ENCODE data around the gene VGLL4.

VGLL4 gene

GRCh38 chr3:11558411-11558903 lies 85.3 kb downstream of the VGLL4 start:
- no peak for TF ChIP-seq ZNF274 (IDR thresholded peaks at IDR 0.05; ENCODE audit: low read depth, low read length)
- no peak overlapping the region for H3K4me3 ChIP-seq (ENCODE audit: low read length)

- TF ChIP-seq ZNF274 (IDR thresholded peaks at IDR 0.05; ENCODE audit: low read depth, low read length): no peak
- no peak overlapping the region for H3K4me3 ChIP-seq (ENCODE audit: low read length)
Observed at GRCh38 chr3:11558002-11558401, 85.7 kb downstream of the VGLL4 start.

- H3K4me3 ChIP-seq (ENCODE audit: low read length): no peak overlapping the region
- TF ChIP-seq ZNF274 (IDR thresholded peaks at IDR 0.05; ENCODE audit: low read depth, low read length): no peak
Observed at GRCh38 chr3:11556851-11557644, 86.7 kb downstream of the VGLL4 start.

- TF ChIP-seq ZNF274 (IDR thresholded peaks at IDR 0.05; ENCODE audit: low read depth, low read length): no peak
- H3K4me3 ChIP-seq (ENCODE audit: low read length): no peak overlapping the region
Observed at GRCh38 chr3:11555881-11556633, 87.7 kb downstream of the VGLL4 start.

- no peak overlapping the region for H3K4me3 ChIP-seq (ENCODE audit: low read length)
- no peak for TF ChIP-seq ZNF274 (IDR thresholded peaks at IDR 0.05; ENCODE audit: low read depth, low read length)
Observed at GRCh38 chr3:11555211-11555782, 88.4 kb downstream of the VGLL4 start.

GRCh38 chr3:11554666-11555065 lies 89.0 kb downstream of the VGLL4 start:
- TF ChIP-seq ZNF274 (IDR thresholded peaks at IDR 0.05; ENCODE audit: low read depth, low read length): no peak
- H3K4me3 ChIP-seq (ENCODE audit: low read length): no peak overlapping the region

- TF ChIP-seq ZNF274 (IDR thresholded peaks at IDR 0.05; ENCODE audit: low read depth, low read length): no peak
Observed at GRCh38 chr3:11554236-11554610, 89.5 kb downstream of the VGLL4 start.

GRCh38 chr3:11553436-11554235 lies 90.1 kb downstream of the VGLL4 start:
- no peak for TF ChIP-seq ZNF274 (IDR thresholded peaks at IDR 0.05; ENCODE audit: low read depth, low read length)
- H3K4me3 ChIP-seq (ENCODE audit: low read length): no peak overlapping the region

More at GRCh38 chr3:11554236-11554610, 89.5 kb downstream of the VGLL4 start:
- H3K4me3 ChIP-seq (ENCODE audit: low read length): no peak overlapping the region

- no peak for TF ChIP-seq ZNF274 (IDR thresholded peaks at IDR 0.05; ENCODE audit: low read depth, low read length)
- no peak overlapping the region for H3K4me3 ChIP-seq (ENCODE audit: low read length)
Observed at GRCh38 chr3:11552289-11553264, 91.1 kb downstream of the VGLL4 start.

- TF ChIP-seq ZNF274 (IDR thresholded peaks at IDR 0.05; ENCODE audit: low read depth, low read length): no peak
- no peak overlapping the region for H3K4me3 ChIP-seq (ENCODE audit: low read length)
Observed at GRCh38 chr3:11551036-11551435, 92.7 kb downstream of the VGLL4 start.

GRCh38 chr3:11549580-11550140 lies 94.1 kb downstream of the VGLL4 start:
- no peak for TF ChIP-seq ZNF274 (IDR thresholded peaks at IDR 0.05; ENCODE audit: low read depth, low read length)
- no peak overlapping the region for H3K4me3 ChIP-seq (ENCODE audit: low read length)

- TF ChIP-seq ZNF274 (IDR thresholded peaks at IDR 0.05; ENCODE audit: low read depth, low read length): no peak
- H3K4me3 ChIP-seq (ENCODE audit: low read length): no peak overlapping the region
Observed at GRCh38 chr3:11548721-11549131, 95.0 kb downstream of the VGLL4 start.

Data from GM08714 (cell line).